Occipital lobe (tissue), 2 donors: Measurements from ENCODE around the gene SUSD6. TPM values are rescaled to one million over a fixed set of nuclear protein-coding genes. Genes with fewer than 3 reads are reported as not detected.
"Not testable (repeated sequence)": the region's sequence is repeated elsewhere in the genome, so short reads cannot be mapped to it uniquely, and the experiment has no call there.

ENCODE experiments used
- DNase-seq: peaks from one replicate; lab custom pipeline; 2025; lab: John Stamatoyannopoulos, UW
- total RNA-seq: library from RNA; depleted of rRNA; stranded (reverse); fragments of >200 nt; gene quantifications from one replicate; pipeline ENCODE4 v1.2.3, GENCODE V29; 2014

The SUSD6 gene
- total RNA-seq, 1 donor from 2014 or later: 6.1 TPM

DNA sequence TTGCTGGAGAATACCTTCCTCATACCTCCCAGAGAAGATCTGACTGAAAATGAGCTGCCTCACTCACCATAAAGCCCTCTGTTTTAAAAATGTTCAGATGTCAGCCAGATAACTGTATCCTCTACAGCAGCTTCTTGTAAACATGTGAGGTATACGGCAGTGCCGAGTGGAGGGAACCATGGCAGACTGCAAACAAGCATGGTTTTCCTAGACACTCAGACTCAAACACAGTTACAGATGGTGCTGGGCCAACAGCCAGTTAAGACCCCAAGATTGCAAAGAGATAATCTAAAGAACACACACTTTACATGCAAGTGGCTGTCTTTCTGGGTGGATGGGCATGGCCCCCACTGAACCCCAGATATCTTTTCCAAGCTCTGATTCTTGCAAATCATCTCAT lies 20.1 kb upstream of the SUSD6 start:
- no peak for DNase-seq

DNA sequence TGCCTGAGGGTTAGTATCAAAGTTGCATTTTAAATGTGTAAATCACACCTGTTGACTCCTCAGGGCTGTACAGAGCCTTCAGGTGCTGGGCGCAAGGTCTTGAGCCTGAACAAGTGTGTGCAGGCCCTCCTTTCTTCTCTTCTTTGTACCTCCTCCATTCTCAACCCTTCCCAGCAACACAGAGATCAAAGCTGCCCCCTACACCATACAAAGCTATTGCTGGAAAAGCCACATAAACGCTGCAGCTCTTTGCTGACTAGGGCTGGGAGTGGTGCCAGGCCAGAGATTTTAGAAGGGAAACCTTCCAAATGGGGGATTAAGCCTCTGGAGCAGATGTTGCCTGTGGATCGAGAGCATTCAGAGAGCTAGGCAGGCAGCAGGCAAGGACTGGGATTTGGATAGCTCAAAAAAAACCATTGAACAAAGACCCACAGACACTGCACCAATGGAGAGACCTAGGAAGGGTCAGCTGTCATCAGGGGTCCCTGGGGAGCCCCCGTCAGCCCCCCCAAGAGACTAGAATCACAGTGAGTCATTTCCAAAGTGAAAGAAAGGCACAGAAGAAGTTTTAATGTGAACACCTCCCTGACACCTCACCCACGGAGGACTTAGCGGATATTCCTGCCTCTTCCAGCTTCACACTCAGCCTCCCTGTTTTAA lies 18.2 kb upstream of the SUSD6 start:
- peak; percentile 46 for DNase-seq

DNA sequence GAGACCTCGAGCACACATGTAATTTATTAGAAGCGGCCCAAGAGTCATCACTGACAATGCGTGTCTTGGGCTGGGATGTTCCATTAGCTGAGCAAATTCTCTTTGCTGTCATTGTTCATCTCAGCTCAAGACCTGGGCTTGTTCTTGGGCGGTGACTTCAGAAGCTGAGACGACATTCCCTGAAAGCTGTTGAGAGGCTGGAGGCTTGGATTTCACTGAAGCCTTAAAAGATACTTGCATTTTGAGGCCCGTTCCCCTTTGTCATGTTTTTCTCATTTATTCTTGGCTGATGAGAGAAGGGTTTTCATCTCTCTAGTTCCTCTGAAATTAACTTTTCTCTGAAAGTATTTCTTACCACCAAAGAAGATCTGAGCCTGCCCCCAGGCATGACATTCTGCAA lies 16.6 kb upstream of the SUSD6 start:
- no peak for DNase-seq

DNA sequence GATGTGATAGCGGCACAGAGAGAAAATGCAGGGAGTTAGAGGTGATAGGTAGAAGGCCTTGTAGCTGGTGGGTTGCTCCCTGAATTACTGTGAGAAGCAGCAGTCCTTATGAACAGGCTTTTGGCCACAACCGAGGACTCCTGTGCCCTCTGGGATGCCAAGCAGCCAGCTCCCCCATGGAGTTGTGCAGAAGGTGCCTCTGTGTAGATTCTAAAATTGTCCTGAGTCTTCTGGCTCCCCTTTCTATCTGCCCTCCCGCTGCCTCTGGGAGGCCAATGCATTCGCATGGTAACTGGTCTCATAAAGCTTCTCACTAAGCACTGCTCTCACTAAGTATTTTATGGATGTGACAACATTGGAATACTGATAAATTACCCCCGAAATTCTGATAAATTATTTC lies 16.1 kb upstream of the SUSD6 start:
- no peak for DNase-seq

DNA sequence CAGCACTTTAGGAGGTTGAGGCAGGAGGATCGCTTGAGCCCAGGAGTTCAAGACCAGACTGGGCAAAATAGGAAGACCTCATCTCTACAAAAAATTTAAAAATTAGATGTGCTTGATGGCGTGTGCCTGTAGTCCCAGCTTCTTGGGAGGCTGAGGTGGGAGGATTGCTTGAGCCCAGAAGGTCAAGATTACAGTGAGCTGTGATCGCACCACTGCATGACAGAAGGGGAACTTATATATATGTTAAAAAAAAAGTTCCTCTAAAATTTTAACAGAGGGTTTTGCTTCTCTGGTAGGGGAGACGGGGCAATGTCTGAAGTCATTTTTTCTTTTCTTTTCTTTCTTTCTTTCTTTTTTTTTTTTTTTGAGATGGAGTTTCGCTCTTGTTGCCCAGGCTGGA lies 12.0 kb upstream of the SUSD6 start:
- not testable (repeated sequence) for DNase-seq

DNA sequence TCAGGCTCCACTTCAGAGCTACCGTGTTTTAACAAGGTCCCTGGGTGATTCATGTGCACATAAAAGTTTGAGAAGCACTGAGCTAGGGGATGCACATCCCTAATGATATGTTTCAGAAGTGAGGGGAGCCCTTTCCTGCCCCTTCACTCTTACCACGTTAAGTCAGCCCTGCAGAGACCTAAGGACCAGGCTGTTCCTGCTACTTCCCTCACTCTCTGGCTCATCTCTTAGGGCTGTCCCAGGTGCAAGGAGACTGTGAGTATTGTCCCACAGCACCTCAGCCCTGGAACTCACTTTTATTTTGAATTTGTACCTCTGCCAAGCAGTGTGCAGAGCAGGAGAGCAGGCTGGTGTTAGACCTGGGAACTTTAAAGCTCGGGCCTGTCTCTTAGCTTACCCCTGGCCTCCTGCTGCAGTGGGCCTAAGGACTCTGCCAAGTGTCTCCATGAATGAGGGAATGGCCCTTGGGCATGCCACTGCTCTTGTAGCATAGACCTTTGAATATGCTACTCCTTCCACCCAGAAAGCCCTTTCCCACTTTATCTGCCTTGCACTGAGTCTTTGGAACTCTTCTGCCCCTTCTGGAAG lies 11.0 kb upstream of the SUSD6 start:
- DNase-seq: no peak

DNA sequence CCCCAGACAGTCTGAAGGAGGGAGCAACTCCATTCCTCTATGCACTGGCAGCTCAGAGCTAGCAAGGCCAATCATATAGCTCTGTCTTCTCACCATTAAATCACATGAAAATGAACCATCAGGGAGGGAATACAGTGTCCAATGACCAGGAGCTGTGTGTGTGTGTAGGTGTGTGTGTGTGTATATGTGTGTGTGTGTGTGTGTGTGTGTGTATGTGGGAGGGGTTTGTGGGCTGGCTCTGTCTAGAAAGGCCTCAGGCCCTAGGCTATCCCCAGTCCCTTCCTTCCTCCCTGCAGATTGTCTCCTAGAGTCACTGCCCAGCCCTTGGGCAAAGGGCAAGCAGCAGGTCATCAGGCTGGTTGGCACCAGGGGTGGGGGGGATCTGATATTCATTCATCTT lies 5.7 kb upstream of the SUSD6 start:
- DNase-seq: no peak

DNA sequence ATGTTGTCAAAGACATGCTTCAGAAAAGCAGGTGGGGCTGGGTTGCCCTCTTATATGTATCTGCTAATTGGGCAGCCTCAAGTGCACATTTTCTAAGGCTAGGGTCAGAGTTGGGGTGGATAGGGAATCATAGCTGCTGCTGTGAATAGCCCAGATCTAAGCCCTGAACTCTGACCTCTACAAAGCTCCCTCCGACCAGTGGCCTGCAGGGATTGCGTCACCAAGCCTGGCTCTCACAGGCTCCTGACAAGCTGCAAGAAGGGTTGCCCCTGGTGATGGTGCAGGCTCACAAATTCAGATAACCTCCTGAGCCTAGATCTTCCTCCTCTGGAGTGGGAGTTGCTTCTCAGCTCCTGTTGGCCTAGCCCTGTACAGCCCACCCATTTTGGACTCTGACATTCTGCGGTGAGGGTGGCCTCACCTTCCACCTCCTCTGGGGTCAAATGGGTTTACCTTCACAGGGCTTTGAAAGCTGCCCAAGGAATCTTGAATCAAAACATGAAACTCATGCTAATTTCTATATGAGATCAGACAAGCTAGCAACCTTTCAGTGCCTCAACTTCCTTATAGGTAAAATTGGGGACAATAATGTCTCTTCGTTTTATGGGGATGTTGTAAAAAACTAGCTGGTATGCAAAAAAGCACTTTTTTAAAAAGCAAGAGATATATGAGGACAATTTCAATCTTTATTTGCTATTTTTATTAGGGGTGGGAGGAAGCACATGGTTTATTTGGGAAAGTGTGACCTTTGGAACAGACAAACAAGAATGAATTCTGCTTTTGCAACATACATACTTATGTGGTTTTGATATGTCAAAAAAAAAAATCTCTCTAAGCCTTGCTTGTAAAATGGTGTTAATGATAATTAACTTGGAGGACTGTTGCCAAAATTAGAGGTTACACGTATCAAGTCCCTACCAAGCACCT lies 4.9 kb upstream of the SUSD6 start:
- no peak for DNase-seq

DNA sequence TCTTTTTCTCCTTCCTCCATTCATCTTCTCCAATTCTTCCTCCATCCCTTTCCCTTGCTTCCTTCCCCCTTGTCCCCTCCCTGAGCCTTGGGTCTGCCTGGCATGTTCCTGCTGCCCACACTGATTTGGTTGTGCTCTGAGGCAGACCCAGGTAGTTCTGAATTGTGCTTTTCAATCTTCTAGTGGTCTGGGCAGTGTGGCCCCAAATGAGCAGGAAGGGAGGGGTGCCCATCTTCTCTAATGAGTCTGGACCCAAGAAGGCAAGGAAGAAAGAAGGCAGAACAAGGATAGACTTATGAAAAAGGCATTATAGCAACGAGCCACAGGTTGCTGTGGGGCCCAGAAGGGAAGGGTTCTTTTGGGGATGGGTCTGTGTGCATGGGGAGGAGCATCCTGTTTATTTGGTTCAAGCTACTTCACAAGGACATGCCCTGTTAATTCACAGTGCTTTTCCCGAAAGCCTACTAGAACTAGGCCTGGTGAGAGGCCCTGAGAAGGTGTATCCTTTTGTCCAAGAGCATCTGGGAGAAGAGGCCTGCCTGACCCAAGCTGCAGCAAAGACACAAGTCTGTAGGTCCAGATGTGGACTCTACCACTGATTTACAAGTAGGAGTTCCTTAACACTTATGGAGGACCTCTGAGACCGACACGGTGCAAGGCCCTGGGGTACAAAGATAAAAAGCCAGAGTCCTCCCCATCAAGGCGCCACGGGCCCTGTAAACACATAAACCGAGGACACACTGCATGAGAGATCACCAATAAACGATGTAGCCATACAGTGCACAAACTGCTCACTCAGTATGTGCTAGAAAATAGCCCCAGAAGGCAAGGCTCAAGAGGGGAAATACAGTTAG lies 1.1 kb upstream of the SUSD6 start:
- DNase-seq: no peak

DNA sequence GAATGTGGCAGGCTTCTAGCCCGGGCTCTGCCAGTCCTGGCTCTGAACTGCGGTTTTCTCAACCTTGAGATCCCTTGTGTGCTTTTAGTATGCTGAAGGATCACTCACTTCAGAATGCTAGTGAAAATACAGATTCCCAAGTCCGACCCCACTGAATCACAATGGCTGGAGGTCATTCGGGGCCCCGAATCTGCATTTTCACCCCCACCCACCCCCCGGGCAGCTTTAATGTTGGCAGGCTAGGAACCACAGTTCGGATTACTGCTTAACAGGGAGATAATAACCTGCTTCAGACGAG lies 573 bp upstream of the SUSD6 start:
- DNase-seq: no peak

DNA sequence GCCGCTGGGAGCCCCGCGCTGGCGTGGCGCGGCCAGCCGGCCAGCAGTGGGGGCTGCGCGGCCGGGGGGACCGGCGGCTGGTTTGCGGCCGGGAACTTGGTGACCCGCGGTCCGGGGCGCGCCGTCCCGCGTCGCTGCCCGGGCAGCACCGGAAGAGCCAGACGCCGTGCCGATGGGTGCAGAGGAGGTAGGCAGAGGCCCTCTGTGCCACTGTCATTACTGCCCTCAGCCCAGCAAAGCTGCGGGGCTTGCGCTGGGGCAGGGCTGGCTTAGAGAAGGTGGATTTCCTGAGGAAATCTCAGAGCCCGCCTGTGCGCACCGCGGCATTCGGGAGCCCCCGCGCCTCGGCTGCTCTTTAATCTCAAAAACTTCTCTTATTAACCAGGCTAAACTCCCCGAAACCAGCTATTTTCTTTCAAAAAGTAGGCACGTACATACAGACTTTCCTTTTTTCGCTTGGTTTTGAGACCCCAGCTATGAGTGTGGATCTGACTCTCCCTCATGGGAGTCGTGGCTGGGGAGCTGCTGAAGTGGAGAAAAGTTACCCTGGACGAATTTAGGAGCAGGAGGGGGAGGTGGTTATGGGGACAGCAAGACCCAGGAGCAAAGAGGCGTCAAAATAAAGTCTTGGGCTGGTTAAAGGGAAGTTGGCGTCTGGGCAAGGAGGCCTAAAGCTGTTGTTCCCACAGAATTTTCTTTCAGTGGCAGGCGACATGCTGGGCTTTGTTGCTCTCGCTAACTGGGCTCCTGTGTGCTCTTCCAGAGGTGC lies 802 bp downstream of the SUSD6 start:
- no peak for DNase-seq

DNA sequence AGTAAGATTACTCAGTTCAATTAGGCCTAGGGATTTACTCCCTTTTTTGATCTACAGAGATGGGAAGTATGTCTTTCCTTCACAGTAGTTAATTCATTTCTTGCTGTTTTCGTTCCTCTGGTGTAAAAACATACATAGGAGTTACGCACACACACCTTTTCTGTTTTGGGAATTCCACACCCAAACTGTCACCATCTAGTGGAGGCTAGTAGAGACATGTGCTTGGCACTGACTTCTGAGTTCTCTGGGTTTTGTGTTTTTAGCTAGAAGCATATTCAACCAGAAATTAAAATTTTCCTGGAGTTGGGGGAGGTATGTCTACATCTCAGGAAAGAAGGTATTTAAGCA lies 1.4 kb downstream of the SUSD6 start:
- DNase-seq: no peak

DNA sequence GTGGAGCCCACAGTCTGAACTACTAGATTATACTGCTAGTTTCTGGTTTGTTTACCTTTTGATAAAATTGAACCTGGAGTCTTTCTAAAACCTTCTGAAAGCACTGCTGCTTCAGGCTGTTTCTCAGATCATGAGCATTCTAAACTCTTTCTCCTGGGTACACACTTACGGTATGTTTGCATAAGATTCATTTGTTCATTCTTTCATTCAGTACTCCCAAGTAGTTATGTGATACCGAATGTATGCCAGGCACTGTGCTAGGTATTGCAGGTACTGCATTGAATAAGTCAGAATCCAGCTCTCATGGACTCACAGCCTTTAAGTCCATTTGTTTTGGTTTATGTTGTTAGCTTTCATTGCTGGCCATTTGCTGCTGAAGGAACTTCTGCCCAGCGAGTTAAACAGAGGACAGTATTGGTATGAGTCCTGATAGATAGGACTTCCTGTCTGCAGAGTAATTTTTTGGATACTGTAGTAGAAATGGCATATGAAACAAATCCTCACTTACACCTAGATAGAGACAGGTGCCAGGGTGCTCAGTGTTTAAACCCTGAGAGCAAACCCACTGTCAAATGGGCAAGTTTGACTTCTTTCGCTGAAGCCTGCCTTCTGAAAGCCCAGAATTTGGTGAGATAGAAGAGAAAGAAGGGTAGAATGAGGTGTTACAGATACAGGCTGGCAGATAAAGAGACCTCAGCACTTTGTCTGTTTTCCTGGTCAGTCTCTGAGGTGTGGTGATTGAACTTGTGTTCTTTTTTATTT lies 2.1 kb downstream of the SUSD6 start:
- no peak for DNase-seq

DNA sequence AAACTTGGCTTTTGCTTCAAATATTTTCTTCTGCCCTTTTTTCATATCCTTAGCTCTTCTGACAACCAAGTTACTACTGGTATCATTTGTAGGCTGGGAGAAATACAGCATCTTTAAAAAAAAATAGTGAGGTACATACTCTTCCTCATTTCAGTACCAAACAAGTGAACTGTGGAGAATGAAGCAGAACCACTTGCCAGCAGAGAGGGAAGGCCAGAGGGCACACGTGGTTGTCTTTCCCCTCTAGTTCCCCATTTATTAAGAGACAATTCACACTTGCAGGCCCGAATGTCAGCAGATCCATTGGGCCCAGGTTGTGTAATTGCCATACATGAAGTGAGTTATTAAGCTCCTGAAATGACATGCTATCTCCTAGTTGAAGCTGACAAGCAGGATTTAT lies 3.2 kb downstream of the SUSD6 start:
- no peak for DNase-seq

DNA sequence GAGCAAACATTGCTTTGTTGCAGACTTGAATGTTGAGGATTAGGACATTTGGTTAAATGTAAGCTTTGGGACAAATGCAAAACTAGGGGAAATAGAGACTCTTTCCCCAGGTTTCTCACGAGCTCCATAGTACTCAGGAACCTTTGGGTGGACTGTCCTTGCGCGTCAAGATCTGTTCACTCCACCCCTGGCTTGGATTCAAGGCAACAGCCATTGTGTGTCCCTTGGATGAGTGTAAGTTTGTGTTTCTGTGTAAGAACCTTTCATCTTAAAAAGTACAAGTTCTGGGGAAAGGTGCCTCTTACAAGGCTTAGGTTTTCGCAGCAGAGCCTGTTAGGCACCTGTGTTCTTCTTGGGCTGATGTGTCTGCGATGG lies 3.7 kb downstream of the SUSD6 start:
- no peak for DNase-seq

DNA sequence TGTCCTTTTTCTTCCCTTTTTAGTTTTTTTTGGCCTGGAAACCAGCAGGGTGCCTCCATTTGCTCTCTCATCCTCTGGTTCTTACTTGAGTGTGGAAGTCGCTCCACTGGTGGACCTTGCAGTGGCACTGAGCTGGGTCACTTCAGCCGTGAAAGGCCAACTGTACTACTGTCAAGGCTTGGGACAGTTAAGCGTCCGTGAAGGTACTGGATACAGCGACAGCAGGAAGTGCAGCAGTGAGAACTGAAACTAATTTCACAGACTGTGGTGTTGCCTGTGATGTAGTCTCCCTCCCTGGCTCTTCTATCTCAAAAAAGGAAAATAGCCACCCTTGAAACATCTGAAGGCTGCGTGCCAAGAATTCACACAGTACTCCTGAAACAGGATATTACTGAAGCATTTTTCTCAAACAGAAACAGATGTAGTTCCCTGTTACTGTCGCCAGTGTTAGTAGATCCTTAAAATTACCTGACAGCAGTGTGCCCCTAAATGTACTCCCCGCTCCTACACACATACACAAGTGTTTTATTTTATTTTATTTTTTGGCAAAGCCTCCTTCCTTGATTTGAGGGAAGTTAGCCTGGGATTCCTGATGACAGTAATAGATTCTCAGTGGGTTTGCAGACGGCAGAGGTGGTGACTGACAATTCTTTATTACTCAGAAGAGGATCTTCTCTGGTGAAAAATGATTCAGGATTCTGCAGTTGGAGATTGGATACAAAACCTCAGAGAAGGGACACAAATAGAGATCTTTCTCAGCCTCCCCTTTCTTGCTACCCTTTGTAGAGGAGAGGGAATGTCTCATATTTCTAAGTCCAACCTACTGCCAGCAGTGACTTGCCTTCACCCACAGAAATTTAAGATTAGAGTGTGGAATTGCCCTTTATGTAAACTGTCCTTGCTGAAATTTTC lies 4.4 kb downstream of the SUSD6 start:
- peak; percentile 29 for DNase-seq

DNA sequence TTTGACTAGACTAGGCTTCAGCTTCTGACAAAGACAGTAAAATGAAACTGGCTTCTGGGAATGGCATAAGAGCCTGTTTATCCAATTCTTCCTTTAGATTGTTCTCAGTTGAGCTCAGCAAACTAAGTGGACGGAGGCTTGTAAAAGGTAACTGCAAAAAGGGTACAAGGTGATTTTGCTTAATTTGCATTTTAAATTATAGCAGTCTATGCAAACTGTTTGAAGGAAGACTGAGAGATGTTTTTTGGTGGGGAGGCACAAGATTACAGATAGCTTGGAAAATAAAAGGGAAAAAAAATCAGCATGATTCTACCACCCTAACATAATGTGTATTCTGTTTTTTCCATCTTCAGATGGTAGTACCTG lies 5.0 kb downstream of the SUSD6 start:
- DNase-seq: no peak

DNA sequence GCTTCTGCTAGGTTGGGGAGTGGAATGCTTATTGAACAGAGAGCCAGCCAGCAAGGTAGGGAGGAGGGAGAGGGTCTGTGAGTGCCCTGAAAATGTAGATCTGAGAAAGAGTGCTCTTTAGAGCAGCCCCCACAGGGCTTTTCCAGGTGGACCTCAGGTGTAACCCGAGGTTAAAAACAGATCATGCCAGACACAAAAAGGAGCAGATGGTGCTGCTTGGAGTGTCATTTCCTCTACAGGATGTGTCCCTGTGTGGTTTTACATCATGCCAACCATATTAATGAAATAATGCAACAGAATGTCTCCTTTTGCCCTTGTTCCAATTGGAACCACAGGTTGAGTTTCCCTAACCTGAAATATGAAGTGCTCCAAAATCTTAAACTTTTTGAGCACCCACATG lies 6.4 kb downstream of the SUSD6 start:
- no peak for DNase-seq

DNA sequence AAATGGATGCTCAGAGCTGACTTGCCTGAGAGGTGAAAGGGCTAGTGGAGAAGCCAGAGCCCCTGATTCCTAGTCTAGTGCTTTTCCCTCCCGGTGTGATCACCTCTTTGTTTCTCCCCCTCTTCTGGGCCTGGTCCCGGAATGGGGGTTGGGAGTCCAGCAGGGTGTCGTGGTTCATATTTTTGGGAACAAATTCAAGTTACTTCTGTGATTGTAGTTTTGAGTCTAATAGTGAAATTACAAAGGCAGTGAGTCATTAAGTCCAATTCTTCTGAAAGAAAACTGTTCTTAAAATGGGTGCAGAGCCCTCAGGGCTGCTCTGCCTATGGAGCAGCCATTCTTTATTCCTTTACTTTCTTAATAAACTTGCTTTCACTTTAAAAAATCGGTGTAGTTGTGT lies 7.6 kb downstream of the SUSD6 start:
- no peak for DNase-seq

DNA sequence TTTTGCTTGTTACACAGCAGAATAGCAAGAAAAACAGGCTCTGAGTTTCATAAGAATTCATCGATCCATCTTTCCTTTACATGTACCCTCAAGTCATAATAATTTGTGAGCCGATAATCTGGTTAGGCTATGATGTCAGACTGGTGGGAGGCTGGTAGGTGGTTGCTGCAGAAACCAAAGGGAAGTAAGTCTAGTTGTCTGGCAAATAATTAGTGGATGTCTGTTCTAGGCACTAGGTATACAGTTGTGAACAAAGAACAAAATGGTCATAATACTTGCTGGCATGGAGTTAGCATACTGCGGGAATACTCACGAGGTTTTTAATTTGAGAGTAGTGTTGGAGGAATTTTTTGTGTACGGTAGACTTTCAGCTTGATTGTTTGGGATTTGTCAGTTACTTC lies 8.8 kb downstream of the SUSD6 start:
- no peak for DNase-seq
